Mucosa of stomach (tissue), 1 donor: ENCODE results near the gene KCNJ13.

Experiments
- H3K27me3 ChIP-seq: one replicate; pipeline ENCODE4 v1.7.0; 2013; ENCODE audit warnings: mild to moderate bottlenecking, low read length; ENCODE audit not compliant: control insufficient read depth, insufficient read depth
- H3K36me3 ChIP-seq: one replicate; pipeline ENCODE4 v1.7.0; 2013; ENCODE audit warnings: low read length; ENCODE audit not compliant: control insufficient read depth, insufficient read depth
- H3K4me1 ChIP-seq: one replicate; pipeline ENCODE4 v1.7.0; 2013; ENCODE audit warnings: mild to moderate bottlenecking, low read length; ENCODE audit not compliant: control insufficient read depth, insufficient read depth
- H3K4me3 ChIP-seq: one replicate; pipeline ENCODE4 v1.7.0; 2013; ENCODE audit warnings: low read length
- H3K9ac ChIP-seq: one replicate; pipeline ENCODE4 v1.7.0; 2013; ENCODE audit warnings: mild to moderate bottlenecking, low read length, moderate library complexity
- H3K9me3 ChIP-seq: one replicate; pipeline ENCODE4 v1.7.0; 2013; ENCODE audit warnings: mild to moderate bottlenecking, low read length, moderate library complexity; ENCODE audit not compliant: control insufficient read depth
- donor health status: Pancreatic carcinoma.

KCNJ13 gene

DNA sequence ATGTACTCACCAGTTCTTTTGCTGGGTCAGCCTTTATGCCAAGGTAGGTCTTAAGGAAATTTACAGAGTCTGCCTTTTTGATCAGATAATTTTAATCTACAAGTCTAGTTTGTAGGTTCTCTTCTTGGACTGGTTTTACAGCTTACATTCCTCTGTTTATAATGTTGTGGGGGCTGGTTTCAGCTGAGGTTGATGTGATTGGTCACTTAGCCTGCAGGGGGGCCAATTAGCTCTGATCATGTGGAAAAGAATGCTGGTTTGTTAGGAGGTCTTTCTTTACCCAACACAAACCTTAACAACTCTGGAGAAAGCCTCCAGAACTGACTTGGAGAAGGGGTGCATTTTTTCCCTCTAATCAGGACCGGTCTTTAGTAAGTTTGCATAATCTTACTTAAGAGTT is at the start of gene KCNJ13:
Gene KCNJ13, minus strand, starts transcription at position 131 of the 400 bp plus-strand sequence. CDS start 5,203 bp downstream, outside the sequence.
- Histone ChIP-seq H3K9ac (no peak within 1 kb of the TSS), H3K36me3 (no peaks in the 10 kb centered on the region), H3K9me3 (no peaks in the 10 kb centered on the region), H3K4me3 (no peak within 1 kb of the TSS), H3K27me3 (no peaks in the 10 kb centered on the region), H3K4me1 (no peaks in the 10 kb centered on the region)

DNA sequence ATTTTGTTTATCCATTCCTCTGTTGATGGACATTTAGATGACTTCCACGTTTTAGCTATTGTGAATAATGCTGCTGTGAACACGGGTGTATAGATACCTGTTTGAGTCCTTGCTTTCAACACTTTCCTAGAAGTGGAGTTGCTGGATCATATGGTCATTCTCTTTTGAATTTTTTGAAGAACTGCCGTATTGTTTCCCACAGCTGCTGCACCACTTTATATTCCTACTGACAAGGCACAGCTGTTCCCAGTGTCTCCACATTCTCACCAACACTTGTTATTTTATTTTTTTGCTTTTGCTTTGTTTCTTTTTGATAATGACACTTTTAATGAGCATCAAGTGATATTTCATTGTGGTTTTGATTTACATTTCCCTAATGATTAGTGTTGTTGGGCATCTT is 41.4 kb upstream of the KCNJ13 start:
- no peaks in the 10 kb centered on the region for H3K36me3 ChIP-seq
- H3K27me3 ChIP-seq = no peaks in the 10 kb centered on the region
- no peak overlapping the region for H3K9ac ChIP-seq
- H3K4me3 ChIP-seq = no peak overlapping the region
- H3K9me3 ChIP-seq = no peaks in the 10 kb centered on the region
- H3K4me1 ChIP-seq = no peaks in the 10 kb centered on the region

DNA sequence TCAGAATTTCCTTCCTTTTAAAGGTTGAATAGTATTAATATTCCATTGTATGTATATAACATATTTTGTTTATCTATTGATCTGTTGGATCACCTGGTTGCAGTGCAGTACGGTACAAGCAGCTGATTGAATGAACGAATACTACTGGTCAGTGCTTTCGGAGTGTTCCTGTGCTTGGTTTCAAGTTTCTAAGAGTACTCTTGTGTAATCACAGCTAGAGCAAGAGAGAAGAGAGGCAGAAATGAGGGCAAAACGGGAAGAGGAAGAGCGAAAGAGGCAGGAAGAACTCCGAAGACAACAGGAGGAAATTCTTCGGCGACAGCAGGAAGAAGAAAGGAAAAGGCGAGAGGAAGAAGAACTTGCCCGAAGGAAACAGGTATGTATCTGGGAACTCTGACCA is 40.3 kb upstream of the KCNJ13 start:
- no peaks in the 10 kb centered on the region for H3K4me1 ChIP-seq
- H3K9ac ChIP-seq = no peak overlapping the region
- no peaks in the 10 kb centered on the region for H3K9me3 ChIP-seq
- no peak overlapping the region for H3K4me3 ChIP-seq
- no peaks in the 10 kb centered on the region for H3K27me3 ChIP-seq
- no peaks in the 10 kb centered on the region for H3K36me3 ChIP-seq

DNA sequence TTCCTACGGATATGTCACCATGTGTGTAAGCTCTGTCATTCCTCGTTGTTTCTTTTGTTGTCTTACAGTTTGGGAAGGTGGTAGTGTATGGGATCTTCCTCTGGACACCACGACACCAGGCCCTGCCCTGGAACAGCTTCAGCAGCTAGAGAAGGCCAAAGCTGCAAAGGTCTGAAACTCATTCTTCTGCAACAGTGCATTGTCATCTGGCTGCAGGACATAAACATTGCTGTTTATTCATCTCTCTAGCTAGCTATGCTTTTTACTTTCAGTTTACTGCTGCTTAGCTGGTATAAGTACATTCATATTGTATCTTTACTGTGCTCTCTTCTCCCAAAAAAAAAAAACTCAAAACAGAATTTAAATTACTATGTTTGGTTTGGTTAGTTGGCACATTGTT is 39.2 kb upstream of the KCNJ13 start:
- no peaks in the 10 kb centered on the region for H3K36me3 ChIP-seq
- H3K4me3 ChIP-seq = no peak overlapping the region
- no peaks in the 10 kb centered on the region for H3K4me1 ChIP-seq

DNA sequence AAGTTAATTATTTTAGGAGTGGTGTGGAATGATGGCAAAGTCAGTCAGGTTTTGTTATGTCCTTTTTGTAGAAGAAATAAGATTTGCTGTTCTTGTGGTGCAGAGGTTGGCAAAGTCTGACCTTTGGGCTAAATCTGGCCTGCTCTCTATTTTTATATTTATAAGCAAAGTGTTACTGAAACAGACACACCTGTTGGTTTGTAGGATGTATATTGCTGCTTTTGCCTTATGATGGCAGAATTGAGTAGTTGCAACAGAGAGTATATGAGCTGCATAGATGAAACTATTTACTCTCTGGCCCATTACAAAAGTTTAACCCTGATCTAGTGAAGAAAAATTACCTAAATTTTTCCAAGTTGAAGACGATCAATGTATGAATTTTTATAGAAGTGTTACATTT is 34.1 kb upstream of the KCNJ13 start:
- H3K4me1 ChIP-seq = no peaks in the 10 kb centered on the region
- H3K9me3 ChIP-seq = no peaks in the 10 kb centered on the region
- H3K27me3 ChIP-seq = no peaks in the 10 kb centered on the region
- H3K36me3 ChIP-seq = no peaks in the 10 kb centered on the region
- no peak overlapping the region for H3K9ac ChIP-seq
- H3K4me3 ChIP-seq = no peak overlapping the region

More for the DNA sequence above, 39.2 kb upstream of the KCNJ13 start:
- Histone ChIP-seq H3K9me3 (no peaks in the 10 kb centered on the region), H3K27me3 (no peaks in the 10 kb centered on the region), H3K9ac (no peak overlapping the region)

DNA sequence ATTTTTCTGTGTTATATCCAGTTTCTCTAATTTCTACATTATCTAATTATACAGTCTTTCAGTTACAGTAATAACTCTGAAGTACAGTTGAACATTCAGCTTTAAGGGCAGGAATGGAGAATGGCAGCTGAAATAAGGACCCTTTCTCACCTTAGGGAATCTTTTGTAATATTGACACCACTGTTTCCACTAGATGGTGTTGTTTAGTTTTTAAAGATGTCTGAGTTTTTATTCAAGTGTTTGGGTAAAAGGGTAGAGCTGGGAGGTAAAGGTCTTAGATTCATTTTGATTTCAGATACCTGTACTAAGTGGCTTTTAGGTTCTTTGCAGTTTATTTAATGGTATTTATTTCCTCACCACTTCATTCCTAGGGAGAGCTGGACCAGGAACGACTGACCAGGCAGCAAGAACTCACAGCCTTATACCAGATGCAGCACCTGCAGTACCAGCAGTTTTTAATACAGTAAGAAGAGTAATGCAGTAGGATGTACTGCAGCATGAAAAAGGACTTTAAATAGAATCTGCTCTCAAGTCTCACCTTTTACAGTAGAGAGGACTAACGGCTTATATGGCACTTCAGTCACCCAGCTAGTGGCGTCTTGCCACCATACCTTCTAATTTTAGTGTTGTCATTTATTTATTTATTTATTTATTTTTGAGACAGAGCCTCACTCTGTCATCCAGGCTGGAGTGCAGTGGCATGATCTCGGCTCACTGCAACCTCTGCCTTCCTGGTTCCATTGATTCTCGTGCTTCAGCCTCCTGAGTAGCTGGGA is 33.2 kb upstream of the KCNJ13 start:
- Histone ChIP-seq H3K27me3 (no peaks in the 10 kb centered on the region), H3K36me3 (no peaks in the 10 kb centered on the region), H3K4me1 (no peaks in the 10 kb centered on the region), H3K9me3 (no peaks in the 10 kb centered on the region), H3K9ac (no peak overlapping the region), H3K4me3 (no peak overlapping the region)

DNA sequence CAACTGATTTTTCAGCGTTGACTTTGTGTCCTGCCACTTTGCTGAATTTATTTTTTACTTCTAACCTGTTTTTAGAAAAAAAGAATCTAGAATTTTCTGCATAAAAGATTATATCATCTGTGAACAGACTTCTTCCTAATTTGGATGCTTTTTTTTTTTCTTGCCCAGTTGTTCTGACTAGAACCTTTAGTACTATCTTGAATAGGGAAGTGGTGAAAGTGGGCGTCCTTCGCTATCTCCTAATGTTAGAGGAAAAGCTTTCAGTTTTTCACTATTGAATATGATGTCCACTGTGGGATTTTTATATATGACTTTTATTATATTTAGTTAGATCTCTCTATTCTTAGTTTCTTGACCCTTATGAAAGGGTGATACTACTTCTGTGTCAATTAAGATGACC is 25.7 kb upstream of the KCNJ13 start:
- no peaks in the 10 kb centered on the region for H3K4me1 ChIP-seq
- H3K9me3 ChIP-seq = no peaks in the 10 kb centered on the region
- no peaks in the 10 kb centered on the region for H3K27me3 ChIP-seq
- peaks cover 4% of the 10 kb centered on the region for H3K36me3 ChIP-seq
- H3K4me3 ChIP-seq = no peak overlapping the region
- no peak overlapping the region for H3K9ac ChIP-seq

DNA sequence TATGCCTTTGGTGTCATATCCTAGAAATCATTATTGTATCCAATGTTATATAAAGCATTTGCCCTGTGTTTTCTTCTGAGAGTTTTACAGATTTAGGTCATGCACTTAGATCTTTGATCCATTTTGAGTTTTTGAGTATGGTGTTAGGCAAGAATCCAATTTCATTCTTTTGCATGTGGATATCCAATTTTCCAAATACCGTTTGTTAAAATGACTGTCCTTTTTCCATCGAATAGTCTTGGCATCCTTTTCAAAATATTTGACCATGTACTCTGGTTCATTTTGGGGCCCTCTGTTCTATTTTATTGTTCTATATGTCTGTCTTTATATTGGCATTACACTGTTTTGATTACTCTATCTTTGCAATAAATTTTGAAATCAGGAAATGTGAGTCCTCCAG is 23.8 kb upstream of the KCNJ13 start:
- H3K36me3 ChIP-seq = peaks cover 5% of the 10 kb centered on the region
- H3K4me1 ChIP-seq = no peaks in the 10 kb centered on the region
- H3K9me3 ChIP-seq = no peaks in the 10 kb centered on the region
- H3K9ac ChIP-seq = no peak overlapping the region
- H3K27me3 ChIP-seq = no peaks in the 10 kb centered on the region
- no peak overlapping the region for H3K4me3 ChIP-seq

DNA sequence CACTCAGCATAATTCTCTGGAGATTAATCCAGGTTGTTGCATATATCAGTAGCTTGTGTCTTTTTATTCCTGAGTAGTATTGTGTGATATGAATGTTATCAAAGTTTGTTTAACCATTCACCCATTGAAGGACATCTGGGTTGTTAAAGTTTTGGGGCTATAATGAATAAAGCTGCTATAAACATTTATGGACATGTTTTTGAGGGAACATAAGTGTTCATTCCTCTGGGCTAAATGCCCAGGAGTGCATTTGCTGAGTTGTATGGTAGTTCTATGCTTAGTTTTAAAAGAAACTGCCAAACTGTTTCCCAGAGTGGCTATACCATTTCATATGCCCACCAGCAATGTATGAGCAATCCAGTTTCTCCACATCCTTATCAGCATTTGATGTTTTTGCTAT is 21.8 kb upstream of the KCNJ13 start:
- Histone ChIP-seq H3K4me3 (no peak overlapping the region), H3K9ac (no peak overlapping the region), H3K36me3 (peaks cover 5% of the 10 kb centered on the region), H3K9me3 (no peaks in the 10 kb centered on the region), H3K27me3 (no peaks in the 10 kb centered on the region), H3K4me1 (no peaks in the 10 kb centered on the region)

DNA sequence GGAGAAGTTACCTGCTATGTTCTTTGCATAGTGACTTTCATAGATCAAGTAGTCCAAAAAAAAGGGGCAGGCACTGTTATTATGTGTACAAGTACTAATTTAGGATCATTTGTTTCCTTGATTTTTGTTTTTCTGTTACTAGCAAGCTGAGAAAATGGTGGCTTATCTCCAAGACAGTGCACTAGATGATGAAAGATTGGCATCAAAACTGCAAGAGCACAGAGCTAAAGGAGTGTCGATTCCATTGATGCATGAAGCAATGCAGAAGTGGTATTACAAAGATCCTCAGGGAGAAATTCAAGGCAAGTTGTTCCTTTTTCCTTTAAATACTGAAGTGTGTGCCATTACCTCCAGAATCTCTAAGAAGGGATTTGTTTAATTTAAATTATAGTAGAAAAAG is 19.6 kb upstream of the KCNJ13 start:
- Histone ChIP-seq H3K4me3 (no peak overlapping the region), H3K27me3 (no peaks in the 10 kb centered on the region), H3K4me1 (no peaks in the 10 kb centered on the region), H3K9me3 (no peaks in the 10 kb centered on the region), H3K36me3 (peaks cover 5% of the 10 kb centered on the region), H3K9ac (no peak overlapping the region)

DNA sequence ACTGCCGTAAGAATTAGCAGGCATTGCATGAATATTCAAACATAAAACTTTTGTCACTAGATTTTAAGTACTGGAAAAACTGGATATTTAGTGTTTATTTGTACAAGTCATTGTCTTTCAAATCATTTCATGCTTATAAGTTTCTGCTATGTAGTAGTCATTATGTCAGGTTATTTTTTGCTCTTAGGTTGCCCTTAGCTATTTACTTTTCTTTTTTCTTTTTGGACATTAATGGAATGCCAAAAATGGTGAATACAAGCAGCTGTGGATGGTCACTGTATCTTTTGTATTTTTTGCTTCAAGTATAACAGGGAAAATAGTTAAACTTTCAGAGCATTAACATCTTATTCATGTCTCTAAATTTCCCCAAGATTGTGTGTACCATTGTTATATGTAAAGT is 18.6 kb upstream of the KCNJ13 start:
- H3K27me3 ChIP-seq = no peaks in the 10 kb centered on the region
- H3K4me3 ChIP-seq = no peak overlapping the region
- no peaks in the 10 kb centered on the region for H3K9me3 ChIP-seq
- H3K9ac ChIP-seq = no peak overlapping the region
- peaks cover 5% of the 10 kb centered on the region for H3K36me3 ChIP-seq
- H3K4me1 ChIP-seq = no peaks in the 10 kb centered on the region

DNA sequence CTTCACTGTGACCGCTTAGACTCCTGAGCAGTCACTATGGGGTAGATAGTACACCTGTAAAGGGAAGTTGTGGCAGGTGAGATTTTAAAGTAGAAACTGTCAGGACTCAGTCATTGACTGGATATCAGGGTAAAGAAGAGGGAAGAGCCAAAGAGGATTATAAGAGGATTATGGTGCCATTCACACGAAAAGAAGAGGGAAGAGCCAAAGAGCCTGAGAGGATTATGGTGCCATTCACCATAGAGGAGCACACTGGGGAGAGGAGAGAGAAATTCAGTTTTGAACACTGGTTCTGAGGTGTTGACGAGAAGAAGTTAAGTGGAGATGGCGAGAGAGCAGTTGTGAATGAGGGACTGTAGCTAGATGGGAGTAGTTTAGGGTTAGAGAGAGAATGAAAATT is 16.9 kb upstream of the KCNJ13 start:
- Histone ChIP-seq H3K36me3 (peaks cover 5% of the 10 kb centered on the region), H3K4me3 (no peak overlapping the region), H3K9me3 (no peaks in the 10 kb centered on the region), H3K4me1 (no peaks in the 10 kb centered on the region), H3K27me3 (no peaks in the 10 kb centered on the region), H3K9ac (no peak overlapping the region)

DNA sequence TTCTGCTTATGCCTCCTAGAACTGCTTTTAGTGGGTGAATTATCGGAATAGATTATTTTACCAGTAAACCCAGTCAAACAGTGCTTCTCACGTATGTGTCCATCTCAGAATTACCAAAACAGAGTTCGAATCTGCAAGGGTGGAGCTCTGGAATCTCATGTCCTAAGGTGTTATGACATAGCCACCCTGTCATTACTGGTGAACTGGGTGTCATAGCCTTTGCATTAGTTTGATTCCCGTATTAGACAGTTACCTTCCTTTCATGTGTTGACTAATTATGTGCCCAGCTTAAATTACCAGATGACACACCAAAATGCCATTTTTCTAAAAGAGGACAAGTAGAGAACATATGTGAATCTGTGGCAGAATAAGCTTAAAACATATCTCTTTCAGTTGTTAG is 15.2 kb upstream of the KCNJ13 start:
- no peaks in the 10 kb centered on the region for H3K4me1 ChIP-seq
- no peaks in the 10 kb centered on the region for H3K9me3 ChIP-seq
- H3K36me3 ChIP-seq = no peaks in the 10 kb centered on the region
- no peak overlapping the region for H3K4me3 ChIP-seq
- H3K9ac ChIP-seq = no peak overlapping the region
- no peaks in the 10 kb centered on the region for H3K27me3 ChIP-seq
